H9 (cell line): Measurements from ENCODE around the gene TBL3. TPM values are rescaled to one million over a fixed set of nuclear protein-coding genes. Genes with fewer than 3 reads are reported as not detected.

Experiments
- DNase-seq: peaks from one replicate; pipeline ENCODE4 v3.0.0-alpha.2; 2017
- H2AFZ ChIP-seq: one replicate; pipeline ENCODE4 v1.6.1; 2013; ENCODE audit warnings: mild to moderate bottlenecking, low read length, control low read depth, moderate library complexity
- H2AK5ac ChIP-seq: 2 replicates; pipeline ENCODE4 v1.6.1; 2013; ENCODE audit warnings: low read length, control low read depth, mixed read lengths; ENCODE audit not compliant: insufficient read length
- H2BK120ac ChIP-seq: one replicate; pipeline ENCODE4 v1.6.1; 2013; ENCODE audit warnings: low read depth, mild to moderate bottlenecking, low read length, control low read depth, inconsistent platforms; ENCODE audit not compliant: poor library complexity, severe bottlenecking
- H2BK12ac ChIP-seq: 2 replicates; pipeline ENCODE4 v1.6.1; 2013; ENCODE audit warnings: low read length, control low read depth, mixed read lengths, low read depth; ENCODE audit not compliant: insufficient read length
- H2BK15ac ChIP-seq: 2 replicates; pipeline ENCODE4 v1.6.1; 2013; ENCODE audit warnings: low read depth, low read length, control low read depth
- H2BK20ac ChIP-seq: one replicate; pipeline ENCODE4 v1.6.1; 2013; ENCODE audit warnings: low read depth, mild to moderate bottlenecking, low read length, control low read depth, inconsistent platforms; ENCODE audit not compliant: poor library complexity, severe bottlenecking
- H2BK5ac ChIP-seq: 2 replicates; pipeline ENCODE4 v1.6.1; 2013; ENCODE audit warnings: low read length, control low read depth, mixed read lengths; ENCODE audit not compliant: insufficient read length
- H3K14ac ChIP-seq: 2 replicates; pipeline ENCODE4 v1.6.1; 2013; ENCODE audit warnings: low read length, control low read depth; ENCODE audit not compliant: insufficient read depth
- H3K18ac ChIP-seq: 2 replicates; pipeline ENCODE4 v1.6.1; 2013; ENCODE audit warnings: low read depth, mild to moderate bottlenecking, mixed read lengths, low read length, control low read depth; ENCODE audit not compliant: insufficient read length
- H3K23ac ChIP-seq: 2 replicates; pipeline ENCODE4 v1.6.1; 2013; ENCODE audit warnings: low read length, control low read depth, mixed read lengths, low read depth; ENCODE audit not compliant: insufficient read length
- H3K23me2 ChIP-seq: 2 replicates; pipeline ENCODE4 v1.6.1; 2013; ENCODE audit warnings: low read depth, mild to moderate bottlenecking, mixed read lengths, low read length, control low read depth; ENCODE audit not compliant: insufficient read length, poor library complexity, severe bottlenecking
- H3K27ac ChIP-seq: 2 replicates; pipeline ENCODE4 v1.5.1; 2013; ENCODE audit warnings: low read length, control low read depth, mixed read lengths, low read depth; ENCODE audit not compliant: insufficient read length
- H3K27me3 ChIP-seq: 2 replicates; pipeline ENCODE4 v1.6.1; 2013; ENCODE audit warnings: low read length, control low read depth, inconsistent platforms; ENCODE audit not compliant: insufficient read depth
- H3K4ac ChIP-seq: 2 replicates; pipeline ENCODE4 v1.6.1; 2013; ENCODE audit warnings: low read depth, mild to moderate bottlenecking, control low read depth, inconsistent platforms, low read length, moderate library complexity
- H3K4me1 ChIP-seq: 2 replicates; pipeline ENCODE4 v1.6.1; 2013; ENCODE audit warnings: low read length, control low read depth, inconsistent platforms; ENCODE audit not compliant: insufficient read depth
- H3K4me2 ChIP-seq: 2 replicates; pipeline ENCODE4 v1.6.1; 2013; ENCODE audit warnings: low read length, control low read depth, mixed read lengths; ENCODE audit not compliant: insufficient read length, insufficient read depth
- H3K56ac ChIP-seq: 2 replicates; pipeline ENCODE4 v1.6.1; 2013; ENCODE audit warnings: low read depth, mild to moderate bottlenecking, mixed read lengths, low read length, control low read depth; ENCODE audit not compliant: insufficient read length
- H3K79me1 ChIP-seq: 2 replicates; pipeline ENCODE4 v1.6.1; 2013; ENCODE audit warnings: low read depth, mild to moderate bottlenecking, moderate library complexity, low read length, control low read depth, inconsistent platforms; ENCODE audit not compliant: insufficient read depth, poor library complexity, severe bottlenecking
- H3K79me2 ChIP-seq: 2 replicates; pipeline ENCODE4 v1.6.1; 2013; ENCODE audit warnings: low read length, control low read depth, inconsistent platforms; ENCODE audit not compliant: insufficient read depth
- H3K9ac ChIP-seq: 2 replicates; pipeline ENCODE4 v1.6.1; 2013; ENCODE audit warnings: low read length, control low read depth, mixed read lengths; ENCODE audit not compliant: insufficient read length; ENCODE audit errors: extremely low read depth
- H3K9me3 ChIP-seq: one replicate; pipeline ENCODE4 v1.6.1; 2013; ENCODE audit warnings: low read depth, low read length, inconsistent platforms; ENCODE audit not compliant: control insufficient read depth
- H3T11ph ChIP-seq: one replicate; pipeline ENCODE4 v1.6.1; 2013; ENCODE audit warnings: mild to moderate bottlenecking, low read length, control low read depth, inconsistent platforms
- H4K20me1 ChIP-seq: one replicate; pipeline ENCODE4 v1.6.1; 2013; ENCODE audit not compliant: control insufficient read depth, insufficient read length, insufficient read depth
- H4K5ac ChIP-seq: 2 replicates; pipeline ENCODE4 v1.6.1; 2013; ENCODE audit warnings: low read depth, mild to moderate bottlenecking, mixed read lengths, low read length, control low read depth; ENCODE audit not compliant: insufficient read length
- H4K8ac ChIP-seq: replicated peaks from 2 replicates; pipeline ENCODE4 v1.6.1; 2013; ENCODE audit warnings: low read length, control low read depth, mixed read lengths, low read depth; ENCODE audit not compliant: insufficient read length
- H4K91ac ChIP-seq: 2 replicates; pipeline ENCODE4 v1.6.1; 2013; ENCODE audit warnings: low read depth, mild to moderate bottlenecking, moderate library complexity, mixed read lengths, low read length, control low read depth; ENCODE audit not compliant: insufficient read length
- H3K27ac Mint-ChIP-seq, 3 experiments: 2 replicates in 2 of 3; 3 replicates in 1 of 3; pipeline ENCODE4 v1.8.0; 2020 to 2021; ENCODE audit warnings: mixed read lengths in 3 of 3, mild to moderate bottlenecking in 1 of 3, moderate library complexity in 1 of 3
- H3K27me3 Mint-ChIP-seq: 2 replicates; pipeline ENCODE4 v1.8.0; 2021; ENCODE audit warnings: low read depth, mild to moderate bottlenecking, moderate library complexity, mixed read lengths
- H3K36me3 Mint-ChIP-seq, 3 experiments: 2 replicates in 2 of 3; 3 replicates in 1 of 3; pipeline ENCODE4 v1.8.0; 2020 to 2021; ENCODE audit warnings: low read depth in 3 of 3, mixed read lengths in 3 of 3; ENCODE audit not compliant: insufficient read depth in 1 of 3
- H3K4me1 Mint-ChIP-seq, 2 experiments: 2 replicates each; pipeline ENCODE4 v1.8.0; 2020; ENCODE audit warnings: mixed read lengths in 2 of 2
- H3K4me3 Mint-ChIP-seq, 2 experiments: 2 replicates in 1 of 2; 3 replicates in 1 of 2; pipeline ENCODE4 v1.8.0; 2020 to 2021; ENCODE audit warnings: mild to moderate bottlenecking in 2 of 2, mixed read lengths in 2 of 2, moderate library complexity in 1 of 2
- H3K9me3 Mint-ChIP-seq, 2 experiments: 2 replicates in 1 of 2; 3 replicates in 1 of 2; pipeline ENCODE4 v1.8.0; 2020; ENCODE audit warnings: mild to moderate bottlenecking in 2 of 2, mixed read lengths in 2 of 2, moderate library complexity in 1 of 2
- CTCF ChIP-seq: fragments of 200-600 bp; sonication (generic); conservative IDR thresholded peaks from 3 replicates; pipeline ENCODE4 v1.8.0; 2021; ENCODE audit warnings: antibody characterized with exemption, mild to moderate bottlenecking
- WGBS: extraction: QIAGEN DNeasy Blood & Tissue Kit; methylation state at CpG from one replicate; pipeline ENCODE4 v1.1.7; 2013; ENCODE audit warnings: missing lambda C conversion rate, low lambda C conversion rate, mixed read lengths; ENCODE audit not compliant: insufficient read length; ENCODE audit errors: extremely low coverage; 5-methylcytosine and 5-hydroxymethylcytosine counted together
- total RNA-seq: library from RNA; stranded (reverse); gene quantifications from 2 replicates; pipeline ENCODE4 v1.2.1, GENCODE V29; 2021

Gene TBL3
- total RNA-seq, 1 experiment from 2014 or later = 54.0 TPM

GRCh38 chr16:1933097-1933661 lies 38.7 kb upstream of the TBL3 start:
- H3K4me3 Mint-ChIP-seq = no peak overlapping the region; a peak in 1 of 5 replicates
- no peak overlapping the region for H4K8ac ChIP-seq
- no peak for TF ChIP-seq CTCF
- no peak overlapping the region for H3K4ac ChIP-seq
- no peak overlapping the region for H4K5ac ChIP-seq
- H3K56ac ChIP-seq = no peak overlapping the region
- no peak overlapping the region for H3K18ac ChIP-seq
- H3K4me1 ChIP-seq = no peaks in the 10 kb centered on the region
- H3K27me3 Mint-ChIP-seq = peaks cover 22% of the 10 kb centered on the region
- WGBS = no CpG with 5 or more reads among the region's 23 CpGs
- no peaks in the 10 kb centered on the region for H3K79me2 ChIP-seq
- H2BK120ac ChIP-seq = no peak overlapping the region
- no peaks in the 10 kb centered on the region for H3K9me3 ChIP-seq
- H2BK5ac ChIP-seq = no peak overlapping the region
- H2BK15ac ChIP-seq = no peak overlapping the region
- H3K23me2 ChIP-seq = peaks cover 3% of the 10 kb centered on the region
- no peak overlapping the region for H3K9ac ChIP-seq
- no peak overlapping the region for H2BK20ac ChIP-seq
- no peak overlapping the region for H2AK5ac ChIP-seq
- peak overlapping the region in 1 of 3 experiments; percentile 91; a peak in 1 of 7 replicates for H3K27ac Mint-ChIP-seq
- no peak for DNase-seq
- H3K23ac ChIP-seq = no peak overlapping the region
- peaks cover 3 to 10% (median 4%) of the 10 kb centered on the region in 3 experiments; a peak in 5 of 7 replicates for H3K36me3 Mint-ChIP-seq
- H3K4me1 Mint-ChIP-seq = peaks cover 2 to 7% of the 10 kb centered on the region in 2 experiments
- H4K20me1 ChIP-seq = no peaks in the 10 kb centered on the region
- no peaks in the 10 kb centered on the region for H3K27me3 ChIP-seq
- H2AFZ ChIP-seq = no peak overlapping the region
- no peak overlapping the region for H2BK12ac ChIP-seq
- no peaks in the 10 kb centered on the region for H3K79me1 ChIP-seq
- H3K27ac ChIP-seq = no peak overlapping the region
- H4K91ac ChIP-seq = no peak overlapping the region
- H3K14ac ChIP-seq = no peak overlapping the region; the same call in 1 of the 2 replicates
- peaks cover 0 to 3% of the 10 kb centered on the region in 2 experiments; a peak in 1 of 5 replicates for H3K9me3 Mint-ChIP-seq
- no peak overlapping the region for H3T11ph ChIP-seq
- no peak overlapping the region for H3K4me2 ChIP-seq
